RPMI7951 (cell line): Measurements from ENCODE around the gene REXO1. TPM values are rescaled to one million over a fixed set of nuclear protein-coding genes. Genes with fewer than 3 reads are reported as not detected.

Experiments used
- DNase-seq: peaks from one replicate; pipeline ENCODE4 v3.0.0-alpha.2; 2012; ENCODE audit warnings: low read depth
- total RNA-seq: library from RNA; depleted of rRNA; stranded (reverse); fragments of >200 nt; shearing (Covaris generic); gene quantifications from 2 replicates; pipeline ENCODE4 v1.2.3, GENCODE V29; 2014

REXO1 gene
- total RNA-seq, 1 experiment from 2014 or later = 3.5 TPM

- DNase-seq = no peak
Measured at GRCh38 chr19:1791879-1792278, 56.4 kb downstream of the REXO1 start.

DNA sequence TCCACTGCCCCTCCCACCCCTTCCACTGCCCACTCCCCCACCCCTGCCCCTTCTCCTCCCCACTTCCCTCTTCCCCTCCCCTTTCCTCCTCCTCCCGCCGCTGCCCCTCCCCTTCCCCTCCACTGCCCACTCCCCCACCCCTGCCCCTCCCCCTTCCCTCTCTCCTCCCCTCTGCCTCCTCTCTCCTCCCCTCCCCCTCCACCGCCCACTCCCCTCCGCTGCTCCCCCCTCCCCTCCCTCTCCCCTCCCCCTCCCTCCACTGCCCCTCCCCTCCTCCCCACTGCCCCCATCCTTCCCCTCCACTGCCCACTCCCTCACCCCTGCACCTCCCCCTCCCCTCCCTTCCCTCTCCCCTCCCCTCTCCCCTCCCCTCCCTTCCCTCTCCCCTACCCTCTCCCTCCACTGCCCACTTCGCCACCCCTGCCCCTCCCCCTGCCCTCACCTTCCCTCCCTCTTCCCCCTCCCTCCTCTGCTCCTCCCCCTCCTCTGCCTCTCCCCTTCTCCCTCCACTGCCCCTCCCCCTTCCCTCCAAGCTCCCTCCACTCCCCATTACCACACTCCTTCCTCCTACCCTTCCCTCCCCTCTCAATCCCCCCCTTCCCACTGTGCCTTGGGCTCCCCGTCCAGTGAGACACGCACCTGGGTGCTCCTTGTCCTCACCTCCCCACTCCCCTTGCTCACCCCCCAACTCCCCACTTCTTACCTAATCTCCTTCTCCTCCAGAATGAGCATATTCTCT lies 58.1 kb downstream of the REXO1 start:
- DNase-seq = no peak

DNA sequence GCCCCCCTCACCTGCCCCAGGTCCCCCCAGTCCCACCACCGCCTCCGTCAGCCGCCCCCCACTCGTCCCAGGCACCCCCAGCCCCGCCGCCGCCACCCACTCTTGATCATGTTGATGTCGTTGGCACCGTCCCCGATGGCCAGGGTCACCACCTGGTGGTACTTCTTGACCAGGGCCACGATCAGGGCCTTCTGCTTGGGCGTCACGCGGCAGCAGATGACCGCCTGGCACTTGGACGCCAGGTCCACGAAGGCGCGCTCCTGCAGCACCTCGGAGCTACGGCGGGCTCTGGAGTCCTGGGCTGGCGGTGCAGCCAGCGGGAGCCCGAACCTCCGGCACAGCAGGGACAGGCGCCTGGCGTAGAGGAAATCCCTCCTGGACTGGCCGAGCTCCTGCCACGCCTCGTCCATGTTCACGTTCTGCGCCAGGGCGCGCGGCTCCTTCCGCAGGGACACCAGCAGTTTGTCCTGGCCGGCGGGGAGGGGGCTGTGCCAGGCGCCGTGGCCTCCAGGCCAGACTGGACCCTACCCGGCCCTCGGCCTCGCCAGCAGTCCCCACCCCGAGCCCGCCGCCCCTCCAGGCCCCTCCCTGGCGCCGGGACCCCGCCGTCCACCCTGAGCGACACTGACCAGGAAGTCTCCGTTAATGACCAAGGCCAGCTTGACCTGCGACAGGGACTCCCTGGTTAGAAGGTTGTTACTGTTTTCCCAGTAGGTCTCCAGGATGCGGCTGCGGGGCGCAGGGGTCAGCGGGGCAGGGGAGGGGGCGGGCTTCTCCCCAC lies 58.8 kb downstream of the REXO1 start:
- DNase-seq = no peak

- no peak for DNase-seq
Measured at GRCh38 chr19:1787116-1787515, 61.2 kb downstream of the REXO1 start.

GRCh38 chr19:1786668-1787067 lies 61.6 kb downstream of the REXO1 start:
- no peak for DNase-seq

DNA sequence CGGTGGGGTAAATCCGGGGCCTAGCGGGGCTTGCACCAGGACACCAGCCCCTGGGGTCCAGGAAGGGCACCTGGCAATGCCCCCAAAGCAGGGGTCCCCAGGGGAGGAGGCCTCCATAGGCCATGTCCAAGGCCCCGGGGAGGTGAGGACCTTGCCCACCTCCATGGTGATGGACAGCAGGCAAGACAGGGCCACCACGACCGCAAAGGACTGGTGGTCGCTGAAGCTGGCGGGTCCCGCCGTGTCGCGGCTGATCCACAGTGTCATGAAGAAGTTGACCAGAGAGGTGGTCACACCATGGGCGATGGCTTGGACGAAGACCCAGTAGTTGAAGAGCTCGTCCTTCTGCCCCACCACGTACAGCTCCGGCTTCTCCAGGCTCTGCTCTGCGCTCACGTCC lies 63.0 kb downstream of the REXO1 start:
- no peak for DNase-seq

DNA sequence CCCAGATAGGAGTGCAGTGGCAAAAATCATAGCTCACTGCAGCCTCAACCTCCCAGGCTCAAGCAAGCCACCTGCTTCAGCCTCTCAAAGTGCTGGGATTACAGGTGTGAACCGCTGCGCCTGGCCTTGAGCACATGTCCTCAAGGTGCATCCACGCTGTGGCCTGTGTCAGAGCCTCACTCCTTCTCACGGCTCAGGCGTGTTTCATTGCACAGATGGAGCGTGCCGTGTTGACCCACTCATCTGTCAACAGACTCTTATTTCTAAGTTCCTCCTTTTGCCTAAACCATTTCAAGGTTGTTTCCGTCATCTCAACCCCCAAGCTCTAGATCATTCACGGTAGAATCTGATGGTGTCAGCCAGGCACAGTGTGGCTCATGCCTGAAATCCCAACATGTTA lies 64.4 kb downstream of the REXO1 start:
- DNase-seq = no peak

DNA sequence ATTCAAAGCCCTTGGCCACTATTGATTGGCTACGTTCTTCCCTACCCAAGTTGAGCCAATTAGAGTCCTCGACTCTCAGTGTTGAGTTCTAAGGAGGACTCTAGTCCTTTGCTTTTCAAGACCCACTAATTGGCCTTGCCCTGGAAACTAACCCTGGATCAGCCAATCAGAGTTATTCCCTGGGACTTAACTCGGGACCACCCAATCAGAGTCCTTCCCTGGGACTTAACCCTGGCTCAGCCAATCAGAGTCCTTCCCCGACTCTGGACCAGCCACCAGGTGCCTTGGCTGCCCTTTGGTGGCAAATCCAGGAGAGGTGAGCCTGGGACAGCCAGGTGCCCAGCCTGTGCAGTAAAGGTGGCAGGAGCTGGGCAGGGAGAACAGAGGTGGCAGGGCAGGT lies 64.9 kb downstream of the REXO1 start:
- DNase-seq = no peak

GRCh38 chr19:1782521-1782920 lies 65.8 kb downstream of the REXO1 start:
- no peak for DNase-seq

DNA sequence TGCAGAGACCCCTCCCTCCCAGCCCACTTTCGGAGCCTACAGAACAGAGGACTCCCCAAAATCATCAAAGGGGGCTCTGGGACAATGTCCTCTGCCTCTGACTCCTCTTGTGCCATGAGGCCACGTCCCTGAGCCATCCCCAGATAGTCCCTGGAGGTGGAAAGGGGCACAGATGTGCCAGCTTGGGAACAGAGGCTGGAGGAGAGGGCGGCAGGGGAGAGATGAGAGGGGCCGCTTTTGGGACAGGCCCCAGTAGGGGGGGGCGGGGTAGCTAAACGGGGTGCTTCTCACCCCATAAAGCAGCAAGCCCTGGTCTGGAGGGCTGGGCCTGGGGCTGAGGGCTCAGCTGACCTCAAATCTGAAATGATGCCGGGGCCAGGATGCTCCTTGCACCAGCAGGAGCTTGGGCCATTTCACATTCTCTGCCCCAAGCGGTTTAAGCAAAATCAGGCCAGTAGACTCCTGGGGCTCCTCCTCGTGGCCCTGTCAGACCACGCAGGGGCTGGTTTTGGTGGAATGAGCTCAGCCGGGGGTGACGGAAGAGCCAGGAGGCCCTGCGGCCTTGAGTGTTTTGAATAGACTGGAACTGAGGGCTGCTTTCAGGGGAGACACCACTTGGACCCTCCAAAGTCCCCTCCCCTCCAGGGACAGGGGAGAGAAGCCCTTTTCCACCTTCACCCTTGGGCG lies 67.9 kb downstream of the REXO1 start:
- DNase-seq = peak; percentile 46

- DNase-seq = no peak
Measured at GRCh38 chr19:1779574-1779973, 68.7 kb downstream of the REXO1 start.

DNA sequence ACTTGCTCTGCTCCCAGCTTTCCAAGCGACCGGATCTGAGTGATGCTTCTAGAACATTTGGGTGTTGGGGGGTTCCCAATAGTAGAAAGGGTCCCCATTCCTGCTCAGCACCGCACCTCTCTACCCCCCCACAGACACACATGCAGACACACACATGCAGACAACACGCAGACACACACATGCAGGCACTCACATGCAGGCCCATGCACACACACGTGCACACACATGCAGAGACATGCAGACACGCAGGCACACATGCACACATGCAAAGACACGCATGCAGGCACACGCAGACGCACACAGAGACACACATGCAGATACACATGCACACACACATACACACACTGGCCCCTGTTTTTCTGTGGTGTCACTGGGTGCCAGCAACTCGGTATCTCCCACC lies 71.1 kb downstream of the REXO1 start:
- DNase-seq = no peak

GRCh38 chr19:1776606-1777147 lies 71.6 kb downstream of the REXO1 start:
- no peak for DNase-seq

GRCh38 chr19:1775951-1776605 lies 72.2 kb downstream of the REXO1 start:
- DNase-seq = no peak

GRCh38 chr19:1774989-1775772 lies 73.1 kb downstream of the REXO1 start:
- DNase-seq = no peak

GRCh38 chr19:1773184-1773583 lies 75.1 kb downstream of the REXO1 start:
- peak; percentile 52 for DNase-seq

DNA sequence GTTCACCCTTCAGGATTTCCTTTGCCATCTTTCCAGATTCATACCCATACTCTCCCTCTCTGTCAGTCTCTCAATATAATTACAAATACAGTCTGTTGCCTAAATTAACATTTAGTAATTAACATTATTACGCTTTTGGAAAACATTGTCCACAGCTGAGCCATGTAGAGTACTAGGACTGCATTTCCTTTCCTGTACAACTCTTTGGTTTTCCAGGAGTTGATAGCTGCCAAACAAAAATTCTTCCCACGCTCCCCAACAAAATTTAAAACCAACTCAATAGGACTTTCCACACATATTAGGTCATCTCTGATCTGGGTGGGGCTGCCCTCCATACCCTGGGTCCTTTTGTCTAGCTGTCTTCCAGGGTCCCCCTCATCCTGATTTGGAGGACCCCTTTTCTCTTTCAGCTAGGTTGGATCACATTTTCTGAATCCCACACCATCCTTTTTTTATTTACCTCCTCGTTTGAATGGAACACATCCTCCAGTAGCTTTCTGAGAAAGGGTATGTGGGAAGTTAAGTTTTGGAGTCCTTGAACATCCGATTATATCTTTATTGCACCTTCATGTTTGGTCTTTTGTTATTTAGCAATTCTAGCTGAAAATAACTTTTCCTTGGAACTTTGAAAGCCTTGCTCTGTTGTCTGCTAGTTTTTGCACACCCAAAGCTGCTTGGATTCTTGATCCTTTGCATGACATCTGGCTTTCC lies 77.3 kb downstream of the REXO1 start:
- no peak for DNase-seq

GRCh38 chr19:1769645-1769985 lies 78.7 kb downstream of the REXO1 start:
- no peak for DNase-seq

GRCh38 chr19:1768918-1769644 lies 79.2 kb downstream of the REXO1 start:
- DNase-seq = no peak

- DNase-seq = no peak
Measured at GRCh38 chr19:1768248-1768647, 80.0 kb downstream of the REXO1 start.
